GM19193 (cell line): ENCODE data around the gene CPVL.

Source experiments
- POLR2A ChIP-seq: IDR thresholded peaks from 4 replicates; pipeline ENCODE4 v1.6.1; 2011; ENCODE audit not compliant: insufficient read depth, insufficient read length; ENCODE audit errors: extremely low read depth

CPVL gene

DNA sequence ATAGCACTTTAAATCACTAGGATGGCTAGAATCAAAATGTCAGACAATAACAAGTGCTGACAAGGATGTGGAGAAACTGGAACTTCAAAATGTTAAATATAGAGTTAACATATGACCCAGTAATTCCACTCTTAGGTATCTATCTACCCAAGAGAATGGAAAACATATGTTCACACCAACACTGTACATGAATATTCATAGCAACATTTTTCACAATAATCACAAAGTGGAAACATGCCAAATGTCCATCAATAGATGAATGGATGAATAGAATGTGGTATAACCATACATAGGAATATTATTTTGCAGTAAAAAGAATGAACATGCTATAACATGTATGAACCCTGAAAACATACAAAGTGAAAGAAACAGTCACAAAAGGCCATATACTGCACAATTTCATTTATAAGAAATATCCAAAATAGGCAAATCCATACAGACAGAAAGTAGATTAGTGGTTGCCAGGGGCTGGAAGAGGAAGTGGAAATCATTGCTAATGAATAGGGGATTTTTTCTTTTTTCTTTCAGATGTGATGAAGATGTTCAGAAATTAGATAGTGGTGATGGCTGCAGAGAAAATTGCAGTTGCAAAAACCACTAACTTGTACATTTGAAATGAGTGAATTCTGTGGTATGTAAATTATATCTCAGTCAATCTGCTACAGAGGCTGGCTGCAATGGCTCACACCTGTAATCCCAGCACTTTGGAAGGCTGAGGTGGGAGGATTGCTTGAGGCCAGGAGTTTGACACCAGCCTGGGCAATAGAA is 93.0 kb downstream of the CPVL start:
- TF ChIP-seq POLR2A, result no peak

DNA sequence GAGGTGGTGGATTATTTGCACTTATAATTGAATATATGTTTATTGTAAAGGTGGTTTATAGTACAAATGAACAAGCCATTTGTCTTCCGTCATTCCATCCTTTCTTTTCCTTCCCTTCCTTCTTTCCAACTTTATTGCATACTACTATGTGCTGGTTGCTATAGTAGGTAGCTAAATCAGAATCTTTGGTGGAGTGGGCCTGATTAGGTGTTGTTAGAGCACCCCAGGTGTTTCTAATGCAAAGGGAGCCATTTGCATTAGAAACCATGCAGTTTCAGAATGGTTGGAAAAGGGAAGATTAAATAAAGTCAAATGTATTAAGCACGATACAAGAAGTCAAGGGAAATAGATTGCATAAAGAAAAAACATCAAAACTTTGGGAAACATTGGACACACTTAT is 99.4 kb downstream of the CPVL start:
- no peak for TF ChIP-seq POLR2A

DNA sequence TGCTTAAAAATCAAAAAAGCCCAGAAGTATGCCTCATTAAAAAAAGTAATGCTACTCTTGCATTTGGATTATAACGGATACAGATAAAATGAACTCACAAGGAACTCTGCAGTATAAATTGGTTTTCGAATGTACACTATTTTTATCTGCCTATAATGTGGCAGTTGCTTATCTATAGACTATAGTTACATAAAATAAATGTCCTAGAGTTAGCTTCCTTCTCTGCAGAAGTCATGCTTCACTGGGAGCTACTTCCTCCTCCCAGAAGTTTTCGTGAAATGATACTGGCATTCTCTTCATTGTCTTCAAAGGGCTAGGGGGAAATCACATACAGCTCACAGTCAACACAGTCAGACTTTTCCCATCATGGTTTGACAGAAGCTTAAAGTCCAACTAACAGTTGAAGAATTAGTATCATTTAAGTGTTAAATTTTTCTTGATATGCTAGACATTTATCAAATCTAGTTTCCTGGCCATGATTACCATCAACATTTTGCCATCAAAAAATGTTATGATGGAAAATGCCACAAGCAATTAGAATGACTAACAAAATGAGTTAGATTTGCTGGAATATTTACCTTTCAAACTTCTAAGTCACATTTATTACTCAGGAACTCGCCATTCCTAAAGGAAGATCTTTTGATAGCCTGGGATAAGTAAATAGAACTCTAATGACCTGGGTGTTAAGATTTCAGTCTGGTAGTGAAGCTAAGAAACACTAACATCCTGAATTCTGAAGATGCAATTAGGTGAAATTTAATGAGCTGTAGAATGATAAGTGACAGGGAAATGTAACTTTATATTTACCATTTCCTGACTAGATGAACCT is 100.9 kb downstream of the CPVL start:
- TF ChIP-seq POLR2A, result no peak

DNA sequence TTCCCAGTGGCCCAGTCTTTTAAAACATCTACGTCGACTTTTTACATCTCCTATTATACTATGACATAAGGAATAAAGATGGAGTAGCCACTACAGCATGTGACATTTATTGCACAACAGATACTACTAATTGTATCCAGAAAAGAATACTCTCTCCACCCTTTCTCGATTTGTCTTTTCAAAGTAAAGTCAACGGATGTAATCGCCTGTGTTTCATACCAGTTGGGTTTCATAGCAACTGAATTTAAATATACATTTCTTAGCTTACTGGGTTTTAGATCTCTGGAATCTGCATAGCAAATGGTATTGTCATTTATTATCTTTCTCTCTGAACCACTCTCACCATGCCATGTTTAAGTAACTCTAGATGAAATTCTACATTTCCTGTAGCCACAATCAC is 101.8 kb downstream of the CPVL start:
- no peak for TF ChIP-seq POLR2A

DNA sequence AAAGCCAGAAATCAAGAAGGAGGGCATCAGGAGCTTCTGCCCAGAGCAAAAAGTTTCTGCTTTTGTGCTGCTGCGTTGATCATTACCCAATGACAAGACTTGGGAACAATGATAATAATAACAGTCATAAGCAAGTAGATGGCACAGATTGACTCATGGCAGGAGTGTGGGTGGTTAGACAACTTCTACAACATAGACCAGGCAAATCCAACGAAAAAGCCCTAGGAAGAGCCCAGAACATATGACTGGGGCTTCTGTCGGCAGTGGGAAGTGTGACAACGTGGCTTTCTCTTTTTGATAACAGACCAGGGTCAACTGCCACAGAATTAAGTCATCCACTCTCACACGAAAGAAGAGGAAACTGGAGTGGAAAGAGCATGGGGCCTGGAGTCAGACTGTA is 102.8 kb downstream of the CPVL start:
- no peak for TF ChIP-seq POLR2A

DNA sequence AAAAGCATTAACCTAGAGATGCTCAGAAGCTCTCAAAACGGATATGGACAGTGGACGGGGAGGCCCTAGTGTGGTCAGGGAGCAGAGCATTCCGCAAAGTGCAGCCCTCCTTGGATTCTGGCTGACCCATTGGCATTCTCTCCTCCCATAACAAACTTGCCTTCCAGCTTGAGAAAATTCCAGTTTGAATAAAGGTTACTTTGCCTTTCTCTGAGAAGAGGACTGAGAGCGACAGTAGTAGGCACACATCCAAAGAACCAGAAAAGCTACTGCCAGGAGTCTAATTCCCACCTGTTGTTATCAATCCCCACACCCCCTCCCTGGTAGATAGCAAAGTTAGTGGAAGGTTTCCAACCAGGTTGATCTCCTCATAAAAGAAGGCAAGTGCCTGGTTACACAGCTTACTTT is 103.5 kb downstream of the CPVL start:
- no peak for TF ChIP-seq POLR2A

DNA sequence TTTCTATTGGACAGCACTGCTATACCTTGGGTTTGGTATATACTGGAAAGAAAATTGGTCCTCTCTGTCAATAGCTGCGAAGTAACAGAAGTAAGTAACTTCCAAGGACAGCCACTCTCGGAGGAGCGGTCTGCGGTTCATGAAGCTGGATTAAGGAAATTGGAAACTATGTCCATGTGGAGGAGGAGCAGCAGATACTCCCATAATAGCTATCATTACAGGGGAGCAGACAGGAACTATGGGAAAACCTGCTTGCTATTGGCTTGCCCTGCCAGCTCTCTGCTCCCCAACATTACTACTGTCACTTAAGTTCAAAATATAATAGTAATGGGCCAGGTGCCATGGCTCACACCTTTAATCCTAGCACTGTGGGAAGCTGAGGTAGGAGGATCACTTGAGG is 104.3 kb downstream of the CPVL start:
- no peak for TF ChIP-seq POLR2A

DNA sequence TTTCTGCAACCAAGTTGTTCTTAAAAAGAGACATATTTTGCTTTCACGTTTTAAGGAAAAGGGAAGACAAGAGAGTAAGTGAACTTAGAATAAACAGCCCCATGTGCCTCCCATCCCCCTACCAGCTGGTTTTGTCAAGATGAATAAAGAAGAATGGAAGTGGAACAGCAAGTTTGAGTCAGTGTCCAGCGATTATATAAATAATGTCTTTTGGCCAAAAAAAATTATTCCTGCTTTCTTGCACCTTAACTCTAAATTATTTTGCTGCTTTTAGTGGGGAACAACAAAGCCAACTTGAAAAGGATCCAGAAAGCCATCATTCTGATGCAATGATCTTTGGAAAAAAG is 105.8 kb downstream of the CPVL start:
- TF ChIP-seq POLR2A, result no peak

DNA sequence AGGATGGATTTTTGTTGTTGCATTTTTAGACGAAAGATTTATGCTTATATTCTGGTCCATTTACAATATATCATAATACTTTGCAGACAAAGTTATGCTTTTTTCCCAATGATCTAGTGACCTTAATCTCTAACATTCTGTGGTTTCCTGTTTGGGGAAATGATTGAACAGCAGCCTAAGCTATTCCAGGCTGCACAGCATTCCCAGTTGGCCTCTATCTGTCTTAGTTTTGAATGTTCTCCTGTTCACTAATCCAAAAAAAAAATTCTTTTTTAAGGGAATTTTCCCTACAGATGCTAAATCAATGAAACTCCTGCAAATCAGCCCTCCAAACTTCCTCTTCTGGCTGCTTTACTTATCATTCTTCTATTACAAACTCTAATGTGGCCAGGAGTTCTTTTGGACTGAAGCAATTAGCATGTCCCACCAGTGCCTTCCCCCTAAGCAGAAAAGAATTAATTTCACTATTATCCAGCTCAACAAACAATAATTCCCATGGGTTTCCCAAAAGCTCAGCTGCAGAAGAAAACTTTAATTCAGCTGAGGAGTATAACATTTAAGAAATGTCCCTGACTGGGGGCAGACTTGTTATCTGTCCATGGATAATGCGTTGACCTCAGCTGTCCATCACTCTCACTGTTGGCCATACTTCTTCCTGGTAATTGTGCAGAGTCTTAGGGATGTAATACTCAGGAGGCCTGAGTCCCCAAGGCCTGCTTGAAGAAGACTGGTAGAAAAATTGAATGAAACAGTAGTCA is 106.3 kb downstream of the CPVL start:
- TF ChIP-seq POLR2A, result no peak

DNA sequence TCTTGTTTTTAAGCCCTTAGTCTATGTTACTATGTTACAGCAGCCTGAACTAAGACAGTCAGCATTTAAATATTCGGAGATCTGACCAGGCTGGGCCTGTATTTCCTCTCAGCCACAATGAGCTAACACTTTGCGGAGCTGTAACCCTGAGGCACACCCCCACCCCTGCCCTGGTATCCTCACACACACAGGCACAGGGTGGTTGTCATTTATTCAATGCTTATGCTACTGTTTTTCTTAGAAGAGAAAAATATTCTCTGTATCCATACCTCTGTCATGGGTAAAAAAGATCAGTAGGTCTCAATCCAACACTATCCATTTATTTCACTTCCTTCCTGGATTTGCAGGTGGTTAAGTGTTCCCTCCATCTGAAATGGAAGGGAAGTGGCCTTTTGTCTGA is 107.9 kb downstream of the CPVL start:
- TF ChIP-seq POLR2A, result no peak

DNA sequence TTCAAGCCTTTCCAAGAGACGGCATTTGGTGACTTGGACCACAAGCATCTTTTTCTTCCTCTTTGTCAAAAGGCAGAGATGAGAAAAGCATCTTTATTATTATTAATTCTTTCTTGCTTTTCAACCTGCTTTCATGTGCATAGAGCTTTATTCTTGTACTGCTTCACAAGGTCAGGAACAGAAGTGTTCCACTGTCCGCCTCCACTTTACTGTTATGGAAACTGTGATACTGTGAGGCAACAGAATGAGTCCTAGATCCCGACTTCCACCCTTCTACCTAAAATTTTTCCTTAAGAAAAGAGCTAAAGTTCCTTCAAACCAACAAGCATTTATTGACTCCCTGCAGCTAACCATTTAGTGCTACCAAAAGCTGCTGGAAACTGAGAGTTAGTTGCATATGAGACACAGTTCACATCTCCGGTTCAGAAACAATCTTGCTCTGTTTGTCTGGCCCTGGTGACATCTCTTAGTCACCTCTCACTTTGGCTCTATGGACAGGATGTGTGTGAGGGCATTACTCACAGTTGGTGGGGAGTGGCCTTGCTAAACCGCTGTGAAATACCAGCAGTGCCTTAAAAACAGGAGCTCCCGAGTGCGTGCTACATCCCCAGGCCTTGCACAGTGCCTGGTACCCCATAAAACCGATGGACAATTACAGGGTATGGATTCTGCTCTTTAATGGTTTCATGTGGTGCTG is 111.1 kb downstream of the CPVL start:
- TF ChIP-seq POLR2A, result no peak

DNA sequence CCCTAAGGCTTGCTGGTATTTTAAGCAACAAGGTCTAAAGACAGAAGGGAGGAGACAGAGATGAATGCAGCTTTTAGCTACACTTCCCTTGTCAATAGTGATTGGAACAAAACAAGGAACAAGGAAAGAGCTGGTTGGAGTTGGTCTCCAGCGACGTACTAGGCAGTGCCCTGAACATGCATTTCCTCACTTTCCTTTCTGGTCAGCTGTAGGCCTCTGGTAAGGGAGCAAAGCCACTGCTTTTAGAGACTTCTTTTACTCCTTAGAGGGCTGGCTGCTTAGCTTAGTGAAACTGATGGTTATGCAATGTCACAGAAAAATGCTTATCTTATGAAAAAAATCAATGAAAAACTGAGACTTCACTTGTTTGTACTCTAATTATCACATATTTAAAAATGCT is 112.8 kb downstream of the CPVL start:
- TF ChIP-seq POLR2A, result no peak

DNA sequence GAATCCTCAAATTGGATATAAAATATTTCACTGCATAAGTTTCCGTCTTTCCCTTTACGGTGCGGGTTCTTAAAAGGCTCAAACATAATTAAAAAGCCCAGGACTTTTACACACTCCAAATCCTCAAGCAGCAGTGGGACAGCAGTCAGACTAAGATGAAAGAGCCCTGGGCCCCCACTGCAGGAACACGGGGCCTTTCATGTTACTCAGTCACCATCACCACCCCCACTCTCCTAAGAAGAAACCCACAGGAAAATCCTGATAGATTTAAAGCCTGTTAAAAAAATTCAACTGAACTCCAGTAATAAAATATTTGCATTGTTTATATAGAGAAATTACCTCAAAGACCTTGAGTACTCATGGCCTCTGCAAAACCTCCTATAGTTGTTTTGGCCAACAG is 114.2 kb downstream of the CPVL start:
- no peak for TF ChIP-seq POLR2A

DNA sequence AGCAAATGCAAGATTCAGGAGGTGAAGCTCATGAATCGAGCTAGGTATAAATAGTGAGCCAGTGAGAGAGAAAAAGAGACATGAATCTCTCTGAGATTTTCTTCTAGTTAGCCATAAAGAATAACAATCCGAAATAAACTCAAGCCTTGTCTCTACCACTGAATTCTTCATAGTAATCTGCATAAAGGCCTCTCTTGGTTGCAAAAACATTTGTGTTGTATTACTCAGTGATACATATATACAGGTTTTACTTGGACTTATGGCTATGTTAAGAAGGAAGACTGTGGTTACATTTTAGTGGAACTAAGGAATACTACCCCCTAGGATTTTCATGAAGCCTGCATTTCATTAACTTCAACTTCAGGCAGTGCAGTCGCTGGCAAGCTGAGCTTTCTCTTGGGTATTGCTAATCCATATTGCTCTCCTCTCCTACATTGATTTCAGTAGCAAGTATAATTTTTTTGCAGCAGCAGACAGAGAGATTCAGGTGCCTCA is 115.5 kb downstream of the CPVL start:
- TF ChIP-seq POLR2A, result no peak

DNA sequence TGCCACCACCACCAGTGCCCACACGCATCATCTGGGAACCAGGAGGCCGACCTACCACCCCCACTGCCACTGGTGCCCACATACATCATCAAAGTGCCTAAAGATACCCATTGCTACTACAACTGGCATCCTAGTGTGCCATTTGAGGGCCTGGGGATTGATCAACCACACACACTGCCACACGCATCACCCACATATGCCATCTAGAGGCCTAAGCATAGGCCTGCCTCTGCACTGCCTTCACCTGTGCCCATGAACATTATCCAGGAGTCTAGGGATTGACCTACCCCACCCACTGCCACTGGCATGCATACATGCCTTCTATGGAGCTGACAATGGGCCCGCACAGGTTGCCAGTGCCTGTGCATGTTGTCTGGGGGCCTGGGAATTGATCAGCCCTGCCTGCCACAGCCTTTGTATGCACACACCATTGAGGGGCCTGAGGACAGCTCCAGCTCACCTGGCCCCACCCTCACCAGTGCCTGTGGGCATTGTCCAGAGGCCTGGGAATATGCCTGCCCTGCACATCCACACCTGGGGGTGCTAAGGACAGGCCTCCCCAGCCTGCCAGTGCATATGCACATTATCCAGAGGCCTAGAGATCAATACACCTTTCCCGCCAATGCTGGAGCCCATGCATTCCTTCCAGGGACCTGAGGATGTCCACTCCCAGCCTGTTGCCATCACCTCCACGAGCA is 123.9 kb downstream of the CPVL start:
- TF ChIP-seq POLR2A, result no peak

DNA sequence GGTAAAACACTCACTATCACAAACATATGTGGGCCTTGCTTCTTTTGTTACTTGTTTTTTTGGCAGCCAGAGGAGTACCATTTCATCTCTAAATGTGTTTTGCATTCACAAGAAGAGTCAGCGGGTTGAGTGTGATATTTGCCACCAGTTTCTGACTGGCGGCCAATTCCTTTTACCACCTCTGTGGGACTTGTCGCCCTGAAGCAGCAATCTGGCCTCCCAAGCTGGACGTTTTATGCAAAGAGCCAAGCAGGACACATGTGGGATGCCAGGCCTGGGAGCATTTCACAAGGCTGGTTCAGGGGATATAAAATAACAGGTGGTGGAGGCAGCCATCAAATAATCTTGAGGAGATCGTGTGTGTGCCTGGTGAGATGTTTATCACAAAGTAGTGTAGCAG is 126.4 kb downstream of the CPVL start:
- TF ChIP-seq POLR2A, result no peak
